ENCODE data around the gene SGIP1. TPM values are rescaled to one million over a fixed set of nuclear protein-coding genes. Genes with fewer than 3 reads are reported as not detected.

SGIP1 gene
- total and polyA plus RNA-seq, 2 of the 8 experiments (the other 6 are each of a cell fraction or from before 2014, with no cell fraction given): 1.4 to 2.1 TPM

DNA sequence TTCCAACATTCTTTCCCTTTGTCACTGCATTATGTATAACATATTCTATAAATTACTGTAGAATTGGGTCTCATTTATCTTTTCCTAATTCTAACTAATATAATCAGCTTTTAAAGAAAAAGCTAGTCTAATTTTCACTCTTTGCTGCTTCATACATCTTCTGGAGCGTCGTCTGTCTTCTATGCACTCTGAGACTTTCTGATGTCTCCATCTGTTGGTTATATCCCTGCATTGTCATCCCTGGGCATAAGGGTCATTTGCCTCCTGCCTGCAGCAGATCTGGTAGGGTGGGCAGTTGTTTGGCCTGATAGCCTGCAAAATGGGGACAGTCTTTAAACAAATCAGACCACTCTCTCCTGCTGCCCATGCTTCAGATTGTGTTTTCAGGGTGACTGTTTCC, 177.5 kb downstream of the SGIP1 start:
- Histone ChIP-seq H4K91ac (replicated peaks; ENCODE audit: insufficient read length, low read length) (no peak overlapping the region), H4K8ac (ENCODE audit: extremely low read depth, insufficient read depth, low read length) (no peak overlapping the region), H3K4me1 (replicated peaks in 1 of 4; ENCODE audit: control insufficient read depth in 3 of 4, insufficient read depth in 4 of 4, low read length in 3 of 4) (peaks cover 0 to 4% (median 0%) of the 10 kb centered on the region in 4 experiments; a peak in 1 of 7 replicates), H2AFZ (ENCODE audit: low read length) (no peak overlapping the region), H2BK12ac (ENCODE audit: low read depth, low read length) (no peak overlapping the region), H3K36me3 (ENCODE audit: control insufficient read depth in 2 of 4, insufficient read depth in 4 of 4, low read length in 3 of 4) (no peaks in the 10 kb centered on the region), H3K56ac (replicated peaks; ENCODE audit: insufficient read length, low read depth, low read length) (no peak overlapping the region), H3K14ac (ENCODE audit: insufficient read length) (no peak overlapping the region), H3K27ac (ENCODE audit: low read depth, low read length) (no peak overlapping the region), H2BK120ac (replicated peaks; ENCODE audit: low read depth, low read length) (no peak overlapping the region), H3K4ac (replicated peaks; ENCODE audit: insufficient read length, low read depth, low read length) (no peak overlapping the region), H2BK20ac (ENCODE audit: low read length) (no peak overlapping the region), H3K79me1 (ENCODE audit: low read depth, low read length) (no peaks in the 10 kb centered on the region), H2BK15ac (ENCODE audit: low read length) (no peak overlapping the region), H3K9me3 (ENCODE audit: insufficient read depth in 2 of 2, low read depth in 1 of 2, low read length in 1 of 2) (no peaks in the 10 kb centered on the region), H3K18ac (ENCODE audit: extremely low read depth, low read length) (no peak overlapping the region), H3K23me2 (ENCODE audit: low read depth, low read length) (no peaks in the 10 kb centered on the region), H2BK5ac (ENCODE audit: low read depth, low read length) (no peak overlapping the region), H3K4me3 (ENCODE audit: extremely low read depth in 1 of 4, insufficient read depth in 2 of 4, low read depth in 3 of 4, low read length in 4 of 4) (no peak overlapping the region), H3K23ac (ENCODE audit: insufficient read length) (no peak overlapping the region), H3K4me2 (ENCODE audit: insufficient read depth in 1 of 2, low read depth in 2 of 2, low read length in 2 of 2) (no peak overlapping the region), H4K20me1 (replicated peaks in 1 of 2; ENCODE audit: control insufficient read depth in 1 of 2, insufficient read depth in 2 of 2, low read length in 2 of 2) (no peaks in the 10 kb centered on the region), H3K79me2 (ENCODE audit: control insufficient read depth in 1 of 2, insufficient read depth in 2 of 2, low read length in 2 of 2) (no peaks in the 10 kb centered on the region), H3K9ac (replicated peaks in 1 of 4; ENCODE audit: extremely low read depth in 1 of 4, low read depth in 3 of 4, low read length in 3 of 4) (no peak overlapping the region), H3K27me3 (replicated peaks in 1 of 4; ENCODE audit: control insufficient read depth in 3 of 4, extremely low read depth in 1 of 4, insufficient read depth in 3 of 4, low read length in 3 of 4) (no peaks in the 10 kb centered on the region), H2AK5ac (ENCODE audit: low read depth, low read length) (no peak overlapping the region), H4K5ac (ENCODE audit: insufficient read length, low read depth, low read length) (no peak overlapping the region)
- WGBS, 2 experiments (ENCODE audit: extremely low coverage in 1 of 2, insufficient coverage in 1 of 2, insufficient read length in 1 of 2, insufficient replicate concordance in 2 of 2, low coverage in 1 of 2, low lambda C conversion rate in 2 of 2, missing lambda C conversion rate in 1 of 2): 81% methylated on average over 2 of the region's 2 CpGs; no CpG with 5 or more reads in 1 of the 2 experiments
- no peak for TF ChIP-seq RFX5 (IDR thresholded peaks at IDR 0.05; ENCODE audit: borderline replicate concordance, low read depth, low read length)
- TF ChIP-seq, protein P1, sequence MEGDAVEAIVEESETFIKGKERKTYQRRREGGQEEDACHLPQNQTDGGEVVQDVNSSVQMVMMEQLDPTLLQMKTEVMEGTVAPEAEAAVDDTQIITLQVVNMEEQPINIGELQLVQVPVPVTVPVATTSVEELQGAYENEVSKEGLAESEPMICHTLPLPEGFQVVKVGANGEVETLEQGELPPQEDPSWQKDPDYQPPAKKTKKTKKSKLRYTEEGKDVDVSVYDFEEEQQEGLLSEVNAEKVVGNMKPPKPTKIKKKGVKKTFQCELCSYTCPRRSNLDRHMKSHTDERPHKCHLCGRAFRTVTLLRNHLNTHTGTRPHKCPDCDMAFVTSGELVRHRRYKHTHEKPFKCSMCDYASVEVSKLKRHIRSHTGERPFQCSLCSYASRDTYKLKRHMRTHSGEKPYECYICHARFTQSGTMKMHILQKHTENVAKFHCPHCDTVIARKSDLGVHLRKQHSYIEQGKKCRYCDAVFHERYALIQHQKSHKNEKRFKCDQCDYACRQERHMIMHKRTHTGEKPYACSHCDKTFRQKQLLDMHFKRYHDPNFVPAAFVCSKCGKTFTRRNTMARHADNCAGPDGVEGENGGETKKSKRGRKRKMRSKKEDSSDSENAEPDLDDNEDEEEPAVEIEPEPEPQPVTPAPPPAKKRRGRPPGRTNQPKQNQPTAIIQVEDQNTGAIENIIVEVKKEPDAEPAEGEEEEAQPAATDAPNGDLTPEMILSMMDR (IDR thresholded peaks at IDR 0.05; ENCODE audit: control extremely low read depth in 1 of 3, insufficient read depth in 1 of 3, low read depth in 1 of 3, low read length in 3 of 3): peak; percentile 12 to 48 (median 27); a peak in 3 of 4 replicates
- TF ChIP-seq POLR2A (IDR thresholded peaks at IDR 0.05; ENCODE audit: control extremely low read depth in 1 of 2, low read depth in 2 of 2, low read length in 2 of 2): no peak
- no peak for TF ChIP-seq SAP30 (IDR thresholded peaks at IDR 0.05; ENCODE audit: insufficient read depth, insufficient replicate concordance, low read length)
- TF ChIP-seq PHF8 (conservative IDR thresholded peaks at IDR 0.05; ENCODE audit: low read depth, low read length): no peak
- no peak for TF ChIP-seq SUZ12 (IDR thresholded peaks at IDR 0.05; ENCODE audit: low read length)
- TF ChIP-seq RAD21 (IDR thresholded peaks at IDR 0.05 in 1 of 2, conservative IDR thresholded peaks at IDR 0.05 in 1 of 2; ENCODE audit: low read depth in 2 of 2, low read length in 2 of 2): peak; percentile 48 to 54
- TF ChIP-seq HDAC2 (IDR thresholded peaks at IDR 0.05; ENCODE audit: borderline replicate concordance in 1 of 2, low read depth in 2 of 2, low read length in 2 of 2): no peak
- FAIRE-seq: no peak
- ChIA-PET CTCF (ENCODE audit: partially characterized antibody) (interaction anchor here (0.6 to 2.3 kb wide), 11 partner anchors 14 to 257 kb away, joined by 3 to 13 read pairs (median 4); no protein-coding TSS in a partner anchor), POLR2A (ENCODE audit: partially characterized antibody) (no interaction called here)
- no peak for DNase-seq (ENCODE audit: low read depth in 1 of 2, low spot score in 2 of 2)
